ENCODE data around the gene CNOT8. TPM values are rescaled to one million over a fixed set of nuclear protein-coding genes. Genes with fewer than 3 reads are reported as not detected.

CNOT8 gene
- total RNA-seq, 2 donors from 2014 or later = 59.3 to 63.8 TPM

DNA sequence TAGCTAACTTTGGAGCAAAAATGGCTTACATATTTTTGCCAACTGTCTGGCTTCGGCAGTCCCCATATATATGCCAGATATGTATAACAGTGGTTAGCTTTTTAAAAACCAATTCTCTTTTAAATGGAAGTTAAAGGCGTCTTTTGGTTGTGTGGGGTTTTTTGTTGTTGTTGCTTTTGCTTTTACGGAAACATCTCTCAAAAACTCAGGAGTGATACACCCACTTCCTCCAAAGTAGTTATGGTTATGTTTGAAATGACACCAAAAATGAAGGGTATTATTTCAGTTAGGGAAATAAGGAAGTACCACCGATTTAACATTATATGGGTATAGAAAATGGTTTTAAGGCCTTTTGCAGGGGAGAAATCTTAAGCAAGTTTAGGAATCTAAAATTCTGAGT, 2.3 kb downstream of the CNOT8 start:
- H3K9me3 Mint-ChIP-seq = no peaks in the 10 kb centered on the region
- H3K4me1 Mint-ChIP-seq (ENCODE audit: low read depth) = peaks cover 56% of the 10 kb centered on the region
- H3K27ac Mint-ChIP-seq = peak overlapping the region; percentile 97
- H3K4me3 Mint-ChIP-seq = peak overlapping the region; percentile 94 to 96
- no peaks in the 10 kb centered on the region for H3K27me3 Mint-ChIP-seq (ENCODE audit: low read depth)
- ATAC-seq (replicated peaks in 1 of 2) (no peak), DNase-seq (no peak)
- peaks cover 8 to 21% of the 10 kb centered on the region in 2 donors for H3K36me3 Mint-ChIP-seq (ENCODE audit: insufficient read depth in 2 of 2)

DNA sequence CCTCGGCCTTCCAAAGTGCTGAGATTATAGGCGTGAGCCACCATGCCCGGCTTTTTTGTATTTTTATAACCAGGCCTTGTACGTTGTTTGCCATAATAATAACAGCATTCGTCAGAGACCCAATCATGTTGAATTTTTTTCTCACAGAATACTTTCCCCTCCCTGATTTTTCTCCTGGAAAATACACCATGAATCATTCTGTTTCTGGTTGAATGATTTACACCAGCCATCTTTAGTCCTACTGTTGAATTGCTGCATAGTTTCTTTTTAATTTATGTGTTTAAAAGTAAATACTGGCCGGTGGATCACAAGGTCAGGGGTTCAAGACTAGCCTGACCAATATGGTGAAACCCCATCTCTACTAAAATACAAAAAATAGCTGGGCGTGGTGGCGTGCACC, 3.5 kb downstream of the CNOT8 start:
- no peaks in the 10 kb centered on the region for H3K27me3 Mint-ChIP-seq (ENCODE audit: low read depth)
- peaks cover 12 to 28% of the 10 kb centered on the region in 2 donors for H3K36me3 Mint-ChIP-seq (ENCODE audit: insufficient read depth in 2 of 2)
- peak overlapping the region; percentile 74 to 96 for H3K4me3 Mint-ChIP-seq
- ATAC-seq (replicated peaks in 1 of 2) (no peak), DNase-seq (no peak)
- peaks cover 59% of the 10 kb centered on the region for H3K4me1 Mint-ChIP-seq (ENCODE audit: low read depth)
- no peaks in the 10 kb centered on the region for H3K9me3 Mint-ChIP-seq
- peak overlapping the region; percentile 16 for H3K27ac Mint-ChIP-seq

DNA sequence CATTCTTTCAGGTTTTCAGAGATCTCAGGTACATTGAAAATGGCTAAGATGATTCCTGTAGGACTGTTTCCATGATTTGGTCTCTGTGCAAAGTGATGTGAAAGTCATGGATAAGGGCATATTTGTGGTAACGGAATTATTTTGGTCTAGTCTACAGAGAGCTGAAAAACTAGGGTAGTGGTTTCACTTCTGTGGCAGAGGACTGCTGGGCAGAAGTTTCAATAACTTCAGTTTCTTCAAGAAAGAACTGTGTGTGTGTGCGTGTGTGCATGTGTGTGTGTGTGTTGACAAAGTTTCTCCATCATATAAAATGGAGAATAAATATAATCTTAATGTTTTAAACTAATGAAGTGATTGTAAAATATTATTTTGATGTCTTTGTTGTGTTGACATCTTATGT, 4.3 kb downstream of the CNOT8 start:
- Mint-ChIP-seq H3K4me1 (ENCODE audit: low read depth) (peaks cover 55% of the 10 kb centered on the region), H3K4me3 (peak overlapping the region in 1 of 2 donors; percentile 96), H3K36me3 (ENCODE audit: insufficient read depth in 2 of 2) (peaks cover 13 to 31% of the 10 kb centered on the region in 2 donors), H3K27ac (peak overlapping the region; percentile 68), H3K27me3 (ENCODE audit: low read depth) (no peaks in the 10 kb centered on the region), H3K9me3 (no peaks in the 10 kb centered on the region)
- DNase-seq (no peak), ATAC-seq (replicated peaks in 1 of 2) (no peak)

DNA sequence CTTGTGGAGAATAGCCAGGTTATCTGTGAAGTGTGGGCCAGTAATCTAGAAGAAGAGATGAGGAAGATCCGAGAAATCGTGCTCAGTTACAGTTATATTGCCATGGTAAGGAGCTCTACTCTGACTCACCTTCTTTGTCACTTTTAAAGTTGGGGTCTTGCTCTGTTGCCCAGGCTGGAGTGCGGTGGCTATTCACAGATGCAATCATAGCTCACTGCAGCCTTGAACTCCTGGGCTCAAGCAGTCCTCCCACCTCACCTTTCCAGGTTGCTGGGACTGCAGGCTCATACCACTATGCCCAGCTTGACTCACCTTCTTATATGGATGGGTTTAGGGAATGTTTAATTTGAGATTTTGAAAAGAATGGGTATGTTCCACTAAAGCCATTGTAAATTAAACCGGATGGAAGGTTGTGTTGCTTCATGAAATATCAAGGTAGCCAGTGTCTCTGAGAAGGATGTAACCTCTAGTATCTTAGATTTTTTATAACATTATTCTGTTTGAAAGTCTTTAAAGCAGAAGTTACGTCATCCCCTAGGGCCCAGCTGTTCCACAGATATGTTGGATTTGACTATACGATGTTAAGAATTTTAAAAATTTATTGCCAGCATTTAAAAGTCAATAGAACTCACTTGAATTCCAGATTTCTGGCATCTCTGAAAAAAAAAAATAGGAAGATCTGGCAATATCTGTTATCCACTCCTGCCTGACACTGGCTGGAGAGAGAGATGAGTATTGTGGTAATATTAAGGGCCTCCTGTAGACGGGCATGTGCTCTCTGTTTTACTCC, 5.1 kb downstream of the CNOT8 start:
- H3K36me3 Mint-ChIP-seq (ENCODE audit: insufficient read depth in 2 of 2) = peaks cover 13 to 33% of the 10 kb centered on the region in 2 donors
- peaks cover 55% of the 10 kb centered on the region for H3K4me1 Mint-ChIP-seq (ENCODE audit: low read depth)
- H3K4me3 Mint-ChIP-seq = no peak overlapping the region
- no peak for ATAC-seq (replicated peaks in 1 of 2)
- no peak for DNase-seq
- no peaks in the 10 kb centered on the region for H3K9me3 Mint-ChIP-seq
- H3K27me3 Mint-ChIP-seq (ENCODE audit: low read depth) = no peaks in the 10 kb centered on the region
- peak overlapping the region; percentile 68 for H3K27ac Mint-ChIP-seq

DNA sequence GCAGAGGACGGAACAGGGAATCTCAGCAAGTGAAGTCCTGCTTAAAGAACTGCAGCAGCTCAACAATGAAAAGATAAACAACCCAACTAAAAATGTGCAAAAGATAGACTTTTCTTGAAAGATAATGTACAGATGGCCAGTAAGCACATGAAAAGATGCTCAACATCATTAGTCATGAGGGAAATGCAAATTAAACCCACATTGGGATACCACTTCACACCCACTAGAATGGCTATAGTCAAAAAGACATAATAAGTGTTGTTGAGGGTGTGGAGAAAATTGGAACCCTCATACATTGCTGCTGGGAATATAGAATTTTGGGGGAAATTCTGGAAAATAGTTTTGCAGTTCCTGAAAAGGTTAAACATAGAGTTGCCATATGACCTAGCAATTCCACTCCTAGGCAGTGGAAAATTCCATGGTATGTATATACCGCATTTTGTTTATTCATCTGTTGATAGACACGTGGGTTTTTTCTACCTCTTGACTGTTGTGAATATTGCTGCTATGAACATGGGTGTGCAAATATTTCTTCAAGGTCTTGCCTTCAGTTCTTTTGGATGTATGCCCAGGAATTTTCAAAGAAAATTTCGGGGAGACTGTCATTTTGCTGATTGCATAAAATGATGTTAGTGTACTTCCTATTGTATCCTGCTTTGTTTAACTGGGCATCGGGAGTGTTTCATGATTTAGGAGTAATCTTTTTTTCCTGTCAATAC, 7.2 kb downstream of the CNOT8 start:
- peaks cover 43% of the 10 kb centered on the region for H3K4me1 Mint-ChIP-seq (ENCODE audit: low read depth)
- no peaks in the 10 kb centered on the region for H3K9me3 Mint-ChIP-seq
- no peak overlapping the region for H3K4me3 Mint-ChIP-seq
- DNase-seq (no peak), ATAC-seq (replicated peaks in 1 of 2) (no peak)
- H3K27me3 Mint-ChIP-seq (ENCODE audit: low read depth) = no peaks in the 10 kb centered on the region
- peaks cover 11 to 34% of the 10 kb centered on the region in 2 donors for H3K36me3 Mint-ChIP-seq (ENCODE audit: insufficient read depth in 2 of 2)
- peak overlapping the region; percentile 54 for H3K27ac Mint-ChIP-seq

DNA sequence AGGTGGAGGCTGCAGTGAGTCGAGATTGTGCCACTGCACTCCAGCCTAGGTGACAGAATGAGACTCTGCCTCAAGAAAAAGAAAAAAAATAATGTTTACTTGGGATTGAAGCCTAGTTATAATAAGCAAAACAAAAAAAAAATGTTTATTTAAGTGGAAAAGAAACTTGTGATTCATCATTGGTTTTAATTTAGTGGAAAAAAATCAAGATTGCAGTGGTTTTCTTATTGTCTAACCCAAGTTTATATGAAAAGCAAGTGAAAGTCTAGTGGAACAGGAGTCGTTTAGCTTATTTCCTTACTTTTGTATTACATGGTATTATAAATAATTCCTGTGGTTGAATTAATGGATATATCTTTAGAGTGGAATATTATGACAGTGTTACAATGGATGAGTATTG, 8.4 kb downstream of the CNOT8 start:
- no peak for DNase-seq
- no peaks in the 10 kb centered on the region for H3K9me3 Mint-ChIP-seq
- H3K4me1 Mint-ChIP-seq (ENCODE audit: low read depth) = peaks cover 31% of the 10 kb centered on the region
- ATAC-seq (replicated peaks in 1 of 2) = no peak
- peaks cover 14 to 40% of the 10 kb centered on the region in 2 donors for H3K36me3 Mint-ChIP-seq (ENCODE audit: insufficient read depth in 2 of 2)
- H3K4me3 Mint-ChIP-seq = no peak overlapping the region
- H3K27ac Mint-ChIP-seq = peak overlapping the region; percentile 15
- H3K27me3 Mint-ChIP-seq (ENCODE audit: low read depth) = no peaks in the 10 kb centered on the region

DNA sequence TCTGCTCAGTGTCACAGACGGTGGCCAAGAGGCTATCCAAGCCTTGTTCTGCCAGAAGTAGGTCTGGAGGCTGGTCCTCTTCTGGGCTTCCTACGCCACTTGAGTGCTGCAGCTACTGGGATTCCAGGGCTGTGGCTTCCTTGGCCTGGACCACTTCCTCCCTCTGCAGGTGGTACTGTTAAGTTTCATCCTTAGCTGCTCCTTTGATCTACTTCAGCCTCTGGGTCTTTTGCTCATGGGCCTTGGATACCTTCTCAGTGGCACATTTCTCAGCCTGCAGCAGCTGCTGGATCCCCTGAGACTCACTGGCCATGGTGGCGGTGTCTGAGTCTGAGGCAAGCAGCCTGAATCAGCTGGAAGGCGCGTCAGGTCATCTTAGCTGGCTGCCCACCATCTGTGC, 10.3 kb downstream of the CNOT8 start:
- peaks cover 14 to 38% of the 10 kb centered on the region in 2 donors for H3K36me3 Mint-ChIP-seq (ENCODE audit: insufficient read depth in 2 of 2)

DNA sequence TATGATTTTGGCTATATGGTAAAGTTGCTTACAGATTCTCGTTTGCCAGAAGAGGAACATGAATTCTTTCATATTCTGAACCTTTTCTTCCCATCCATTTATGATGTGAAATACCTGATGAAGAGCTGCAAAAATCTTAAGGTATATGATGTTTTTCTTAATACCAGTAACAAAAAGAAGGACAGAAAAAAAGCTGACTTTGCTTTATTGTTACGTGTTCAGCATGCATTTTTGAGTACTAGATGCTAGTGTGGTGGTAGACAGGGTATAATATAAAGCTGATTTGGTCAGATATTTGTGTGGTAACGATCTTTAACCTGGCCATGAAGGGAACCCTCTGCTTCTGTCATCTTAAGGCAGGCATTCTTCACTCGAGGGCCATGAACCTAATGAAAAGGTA, 13.3 kb downstream of the CNOT8 start:
- ATAC-seq (replicated peaks in 1 of 2) (no peak), DNase-seq (no peak)
- H3K27ac Mint-ChIP-seq = no peak overlapping the region
- no peaks in the 10 kb centered on the region for H3K27me3 Mint-ChIP-seq (ENCODE audit: low read depth)
- H3K4me1 Mint-ChIP-seq (ENCODE audit: low read depth) = no peaks in the 10 kb centered on the region
- H3K36me3 Mint-ChIP-seq (ENCODE audit: insufficient read depth in 2 of 2) = peaks cover 25 to 51% of the 10 kb centered on the region in 2 donors
- no peak overlapping the region for H3K4me3 Mint-ChIP-seq
- no peaks in the 10 kb centered on the region for H3K9me3 Mint-ChIP-seq

More for the DNA sequence above, 10.3 kb downstream of the CNOT8 start:
- Mint-ChIP-seq H3K4me1 (ENCODE audit: low read depth) (peaks cover 20% of the 10 kb centered on the region), H3K27ac (no peak overlapping the region), H3K27me3 (ENCODE audit: low read depth) (no peaks in the 10 kb centered on the region), H3K4me3 (no peak overlapping the region), H3K9me3 (no peaks in the 10 kb centered on the region)
- DNase-seq (no peak), ATAC-seq (replicated peaks in 1 of 2) (no peak)

DNA sequence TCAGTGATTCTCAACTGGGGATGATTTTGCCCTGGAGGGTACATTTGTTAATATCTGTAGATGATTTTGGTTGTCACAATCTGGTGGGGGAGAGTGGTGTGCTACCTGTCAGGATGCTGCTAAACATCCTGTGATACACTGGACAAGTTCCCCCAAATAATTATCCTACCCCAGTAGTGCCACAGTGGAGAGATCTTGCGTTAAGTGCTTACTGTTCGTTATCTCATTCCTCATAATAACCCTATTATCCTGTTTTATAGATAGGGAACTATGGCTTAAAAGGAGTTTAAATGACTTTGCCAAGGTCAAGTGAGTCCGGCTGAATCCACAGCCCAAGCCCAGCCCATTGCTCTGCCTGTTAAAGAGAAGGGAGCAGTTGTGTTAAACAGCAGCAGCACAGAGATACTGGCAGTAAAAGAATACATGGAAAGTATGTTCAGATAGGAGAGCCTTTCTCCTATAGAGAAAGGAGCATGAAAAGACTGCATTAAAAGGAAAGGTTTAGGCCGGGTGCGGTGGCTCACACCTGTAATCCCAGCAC, 15.4 kb downstream of the CNOT8 start:
- DNase-seq (no peak), ATAC-seq (replicated peaks in 1 of 2) (no peak)
- Mint-ChIP-seq H3K36me3 (ENCODE audit: insufficient read depth in 2 of 2) (peaks cover 36 to 53% of the 10 kb centered on the region in 2 donors), H3K27ac (no peak overlapping the region), H3K27me3 (ENCODE audit: low read depth) (no peaks in the 10 kb centered on the region), H3K4me1 (ENCODE audit: low read depth) (no peaks in the 10 kb centered on the region), H3K9me3 (peaks cover 0 to 7% of the 10 kb centered on the region in 2 donors), H3K4me3 (no peak overlapping the region)

DNA sequence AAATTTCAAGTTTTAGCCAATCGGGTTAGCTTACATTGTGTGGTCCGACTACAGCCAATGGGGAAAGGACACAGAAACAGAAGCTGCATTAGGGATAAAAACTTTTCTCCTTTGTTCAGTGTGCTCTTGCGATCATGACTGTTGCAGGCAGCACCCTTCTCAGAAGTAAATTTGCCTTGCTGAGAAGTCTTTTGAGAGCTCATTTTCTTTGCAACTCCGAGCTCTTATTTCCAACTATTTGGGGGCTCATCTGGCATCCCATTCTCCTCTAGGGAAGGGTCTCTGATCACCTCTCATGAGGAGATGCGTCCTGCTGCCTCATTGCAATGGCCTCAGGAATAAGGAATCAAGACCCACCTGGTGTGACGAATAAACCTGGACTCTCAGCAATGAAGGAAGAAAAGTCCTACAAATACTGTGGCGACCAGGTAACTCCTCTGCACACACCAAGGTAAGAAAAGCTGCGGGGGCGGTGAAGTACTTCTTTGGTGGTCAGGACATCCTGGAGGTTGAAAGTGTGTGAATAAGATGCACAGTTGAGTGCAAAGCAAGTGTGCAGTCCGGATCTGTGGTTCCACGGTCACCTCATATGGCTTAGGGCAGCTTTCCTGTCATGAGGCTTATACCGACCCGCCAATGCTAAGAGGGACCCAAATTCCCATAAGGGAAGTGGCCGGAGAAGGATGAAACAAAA, 20.4 kb downstream of the CNOT8 start:
- no peak overlapping the region for H3K4me3 Mint-ChIP-seq
- no peaks in the 10 kb centered on the region for H3K27me3 Mint-ChIP-seq (ENCODE audit: low read depth)
- H3K4me1 Mint-ChIP-seq (ENCODE audit: low read depth) = no peaks in the 10 kb centered on the region
- no peak for DNase-seq
- peaks cover 46 to 72% of the 10 kb centered on the region in 2 donors for H3K36me3 Mint-ChIP-seq (ENCODE audit: insufficient read depth in 2 of 2)
- ATAC-seq (replicated peaks in 1 of 2) = no peak
- peaks cover 11 to 18% of the 10 kb centered on the region in 2 donors for H3K9me3 Mint-ChIP-seq
- H3K27ac Mint-ChIP-seq = no peak overlapping the region

DNA sequence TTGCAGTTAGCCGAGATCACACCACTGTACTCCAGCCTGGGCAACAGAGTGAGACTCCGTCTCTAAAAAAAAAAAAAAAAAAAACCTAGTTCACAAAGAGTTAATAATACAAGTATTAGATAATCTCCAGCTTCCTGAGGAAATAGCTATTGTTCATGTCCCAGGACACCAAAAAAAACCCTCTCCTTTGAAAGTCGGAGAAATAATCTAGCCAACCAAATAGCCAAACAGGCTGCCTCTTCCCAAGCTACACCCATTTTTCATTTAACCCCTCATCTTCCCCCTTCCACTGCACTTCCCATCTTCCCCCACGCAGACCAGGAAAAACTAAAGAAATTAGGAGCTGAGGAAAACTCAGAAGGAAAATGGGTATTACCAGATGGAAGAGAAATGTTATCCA, 23.6 kb downstream of the CNOT8 start:
- Mint-ChIP-seq H3K36me3 (ENCODE audit: insufficient read depth in 2 of 2) (peaks cover 46 to 75% of the 10 kb centered on the region in 2 donors), H3K27ac (no peak overlapping the region), H3K9me3 (peaks cover 19 to 26% of the 10 kb centered on the region in 2 donors), H3K4me3 (no peak overlapping the region), H3K27me3 (ENCODE audit: low read depth) (no peaks in the 10 kb centered on the region), H3K4me1 (ENCODE audit: low read depth) (no peaks in the 10 kb centered on the region)
- ATAC-seq (replicated peaks in 1 of 2) (no peak), DNase-seq (no peak)

DNA sequence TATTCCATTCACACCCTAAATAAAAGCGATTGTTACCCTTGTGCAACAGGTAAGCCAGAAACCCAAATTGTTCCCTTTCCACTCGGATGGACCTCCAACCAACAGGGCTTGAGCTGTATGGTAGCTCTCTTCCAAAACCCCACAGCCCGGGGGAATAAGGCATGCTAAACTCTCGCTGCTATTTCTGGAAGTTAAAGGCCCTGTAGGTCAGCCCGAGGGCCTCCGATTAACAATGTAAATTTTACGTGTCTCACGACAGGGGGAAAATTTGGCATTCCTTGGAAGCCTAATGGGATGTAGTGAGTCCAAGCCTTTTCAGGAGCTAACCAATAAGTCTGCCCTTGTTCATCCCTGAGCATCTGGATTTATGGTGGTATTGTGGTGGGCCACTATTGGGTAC, 26.0 kb downstream of the CNOT8 start:
- Mint-ChIP-seq H3K27me3 (ENCODE audit: low read depth) (no peaks in the 10 kb centered on the region), H3K36me3 (ENCODE audit: insufficient read depth in 2 of 2) (peaks cover 42 to 81% of the 10 kb centered on the region in 2 donors), H3K4me3 (no peak overlapping the region), H3K27ac (no peak overlapping the region), H3K9me3 (peaks cover 8 to 24% of the 10 kb centered on the region in 2 donors), H3K4me1 (ENCODE audit: low read depth) (no peaks in the 10 kb centered on the region)
- DNase-seq = no peak
- no peak for ATAC-seq (replicated peaks in 1 of 2)

DNA sequence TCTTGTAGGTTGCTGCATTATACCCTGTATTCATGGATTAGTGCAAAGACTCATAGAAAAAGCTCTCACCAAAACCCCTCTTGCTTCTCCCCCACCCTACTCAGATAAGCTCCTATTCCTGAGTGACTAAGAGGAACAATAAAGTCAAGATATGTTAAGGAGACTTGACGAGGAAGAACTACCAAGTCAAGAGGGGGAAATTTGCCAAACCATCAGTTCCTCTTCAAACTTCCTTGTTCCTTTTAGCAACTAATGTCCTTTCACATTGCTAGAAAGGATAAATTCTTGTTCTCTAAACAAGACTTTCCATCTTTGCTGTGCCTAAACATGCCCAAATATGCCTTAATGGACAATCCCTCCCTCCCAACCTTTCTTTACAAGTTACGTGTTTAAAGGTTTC, 27.0 kb downstream of the CNOT8 start:
- H3K4me1 Mint-ChIP-seq (ENCODE audit: low read depth) = no peaks in the 10 kb centered on the region
- H3K9me3 Mint-ChIP-seq = peaks cover 8 to 18% of the 10 kb centered on the region in 2 donors
- DNase-seq = no peak
- H3K27me3 Mint-ChIP-seq (ENCODE audit: low read depth) = no peaks in the 10 kb centered on the region
- no peak overlapping the region for H3K4me3 Mint-ChIP-seq
- H3K36me3 Mint-ChIP-seq (ENCODE audit: insufficient read depth in 2 of 2) = peaks cover 43 to 77% of the 10 kb centered on the region in 2 donors
- no peak overlapping the region for H3K27ac Mint-ChIP-seq
- no peak for ATAC-seq (replicated peaks in 1 of 2)
